SK-N-MC (cell line): ENCODE measurements around the gene NYAP2.

Source experiments
- EZH2 ChIP-seq: fragments of 200-600 bp; sonication (generic); IDR thresholded peaks from one replicate; pipeline ENCODE4 v1.6.1; 2017; ENCODE audit warnings: antibody characterized with exemption
- FOXP2 ChIP-seq: optimal IDR thresholded peaks from 2 replicates; pipeline ENCODE3; 2011; ENCODE audit warnings: mild to moderate bottlenecking, moderate library complexity; ENCODE audit not compliant: insufficient read depth; ENCODE audit errors: extremely low read length, control extremely low read depth
- POLR2AphosphoS5 ChIP-seq: IDR thresholded peaks from 2 replicates; pipeline ENCODE4 v1.6.1; 2012; ENCODE audit warnings: mild to moderate bottlenecking, low read depth, low read length, borderline replicate concordance

GRCh38 chr2:225566798-225567197 is 167.3 kb downstream of the NYAP2 start:
- TF ChIP-seq POLR2AphosphoS5 (no peak), EZH2 (no peak), FOXP2 (no peak)
